K562 (cell line): ENCODE measurements around the gene UBE2G2. TPM values are rescaled to one million over a fixed set of nuclear protein-coding genes. Genes with fewer than 3 reads are reported as not detected.

Experiments
- ATAC-seq: fragments of 200-7000 bp; cut with Tn5 transposase; 3 replicates; pipeline ENCODE4 v1.9.1; 2020; ENCODE audit warnings: moderate library complexity
- BruUV-seq: library from RNA; stranded (reverse); fragments of 400-500 nt; replicated peaks from 2 replicates; lab custom pipeline; 2021; lab: Mats Ljungman, UMichigan
- CTCF ChIA-PET: fragments of 300-600 bp; formaldehyde crosslinking; extraction: SDS; loops from one replicate; lab custom pipeline; 2021; ENCODE audit warnings: low intra/inter-chr PET ratio; lab: Yijun Ruan, JAX
- POLR2A ChIA-PET: fragments of 300-600, 350-650 bp; sonication (Branson Sonifier 250); formaldehyde crosslinking; extraction: SDS; loops from one replicate; lab custom pipeline; 2021; ENCODE audit warnings: antibody characterized with exemption, inconsistent platforms; lab: Yijun Ruan, JAX
- DNase-seq, 4 experiments: peaks; one replicate each; pipeline versions ENCODE4 v3.0.0 to v3.0.0-alpha.2; 2011 to 2018; ENCODE audit warnings: low spot score in 3 of 4, mixed read lengths in 3 of 4; ENCODE audit errors: extremely low read depth in 1 of 4
- FAIRE-seq: peaks from 2 replicates; lab custom pipeline; 2011; peaks lifted over from hg19 to GRCh38; lab: Jason Lieb, UNC
- H2AFZ ChIP-seq: 2 replicates; pipeline ENCODE4 v1.6.0; 2011; ENCODE audit warnings: low read depth, low read length, control low read depth, inconsistent platforms
- H3K27ac ChIP-seq: fragments of 200-600 bp; 3 replicates; pipeline ENCODE4 v1.8.0; 2011; ENCODE audit warnings: low read depth, mild to moderate bottlenecking, control low read depth, inconsistent platforms, low read length, moderate library complexity, mixed read lengths; ENCODE audit errors: extremely low read depth
- H3K27me3 ChIP-seq, 2 experiments: fragments of 300-600 bp in 1 of 2; 2 replicates in 1 of 2; 3 replicates in 1 of 2; pipeline versions ENCODE4 v1.6.0 to v1.8.0; 2011; ENCODE audit warnings: inconsistent platforms in 2 of 2, low read length in 2 of 2, mild to moderate bottlenecking in 1 of 2, mixed read lengths in 1 of 2, moderate library complexity in 1 of 2; ENCODE audit not compliant: control insufficient read depth in 2 of 2, insufficient read depth in 2 of 2
- H3K36me3 ChIP-seq: fragments of 300-600 bp; 3 replicates; pipeline ENCODE4 v1.8.0; 2011; ENCODE audit warnings: mild to moderate bottlenecking, low read length, inconsistent platforms; ENCODE audit not compliant: control insufficient read depth, insufficient read depth
- H3K4me1 ChIP-seq, 2 experiments: fragments of 200-600 bp in 1 of 2; replicated peaks in 1 of 2; 2 replicates in 1 of 2; 3 replicates in 1 of 2; pipeline versions ENCODE4 v1.5.1 to v1.8.0; 2011; ENCODE audit warnings: inconsistent platforms in 2 of 2, low read length in 2 of 2, mild to moderate bottlenecking in 1 of 2, mixed read lengths in 1 of 2, moderate library complexity in 1 of 2; ENCODE audit not compliant: control insufficient read depth in 2 of 2, insufficient read depth in 2 of 2
- H3K4me2 ChIP-seq: 2 replicates; pipeline ENCODE4 v1.6.1; 2011; ENCODE audit warnings: low read length, control low read depth, inconsistent platforms, mixed read lengths; ENCODE audit not compliant: insufficient read depth
- H3K4me3 ChIP-seq: fragments of 200-600 bp; sonication (generic), shearing (Covaris generic); 2 replicates; pipeline ENCODE4 v1.5.1; 2016; ENCODE audit warnings: control low read depth, inconsistent platforms
- H3K79me2 ChIP-seq: fragments of 200-600 bp; 3 replicates; pipeline ENCODE4 v1.8.0; 2011; ENCODE audit warnings: low read length, inconsistent platforms; ENCODE audit not compliant: control insufficient read depth, insufficient read depth
- H3K9ac ChIP-seq, 2 experiments: 2 replicates each; pipeline versions ENCODE4 v1.6.0 to v1.6.1; 2011; ENCODE audit warnings: low read depth in 2 of 2, low read length in 2 of 2, control low read depth in 1 of 2, inconsistent platforms in 1 of 2, mild to moderate bottlenecking in 1 of 2, mixed read lengths in 1 of 2; ENCODE audit not compliant: insufficient read depth in 1 of 2
- H3K9me1 ChIP-seq: one replicate; pipeline ENCODE4 v1.6.0; 2011; ENCODE audit warnings: inconsistent platforms, mild to moderate bottlenecking, low read length, moderate library complexity; ENCODE audit not compliant: control insufficient read depth, insufficient read depth
- H3K9me3 ChIP-seq: replicated peaks from 2 replicates; pipeline ENCODE4 v1.5.1; 2011; ENCODE audit warnings: low read depth, low read length, inconsistent platforms; ENCODE audit not compliant: control insufficient read depth, insufficient read depth
- H4K20me1 ChIP-seq: replicated peaks from 2 replicates; pipeline ENCODE4 v1.6.1; 2011; ENCODE audit warnings: low read length, inconsistent platforms, mixed read lengths; ENCODE audit not compliant: control insufficient read depth, insufficient read depth
- ARHGAP35 ChIP-seq: fragments of 450-650 bp; IDR thresholded peaks from 2 replicates; pipeline ENCODE4 v1.6.1; 2018; ENCODE audit not compliant: partially characterized antibody
- CAMTA2 ChIP-seq: fragments of 250-450 bp; sonication (Bioruptor Pico); conservative IDR thresholded peaks from 2 replicates; pipeline ENCODE4 v1.5.1; 2022
- CHCHD3 ChIP-seq: fragments of 250-450 bp; sonication (Bioruptor Pico); IDR thresholded peaks from 2 replicates; pipeline ENCODE4 v2.1.2; 2022; ENCODE audit warnings: mild to moderate bottlenecking
- EP400 ChIP-seq: fragments of 450-650 bp; IDR thresholded peaks from 2 replicates; pipeline ENCODE4 v1.6.1; 2017; ENCODE audit warnings: antibody characterized with exemption, mild to moderate bottlenecking, moderate library complexity
- FOXP4 ChIP-seq: sonication (generic); formaldehyde crosslinking; IDR thresholded peaks from 2 replicates; pipeline ENCODE4 v1.8.0; 2022; ENCODE audit warnings: mild to moderate bottlenecking, missing genetic modification reagents, borderline replicate concordance
- PHB2 ChIP-seq: fragments of 450-650 bp; IDR thresholded peaks from 2 replicates; pipeline ENCODE4 v1.6.1; 2017; ENCODE audit warnings: low read depth
- POLR2AphosphoS2 ChIP-seq: IDR thresholded peaks from 2 replicates; pipeline ENCODE4 v1.6.1; 2012; ENCODE audit warnings: low read length, improper control_type of control experiment
- RBM25 ChIP-seq: fragments of 200-400 bp; formaldehyde crosslinking; IDR thresholded peaks from 2 replicates; pipeline ENCODE4 v1.6.1; 2018; ENCODE audit warnings: low read length, low read depth, moderate library complexity; ENCODE audit not compliant: severe bottlenecking
- RNF2 ChIP-seq: sonication (generic); IDR thresholded peaks from 2 replicates; pipeline ENCODE4 v1.6.1; 2016
- SAP30 ChIP-seq: fragments of 200-600 bp; sonication (generic); IDR thresholded peaks from 2 replicates; pipeline ENCODE4 v1.6.1; 2012; ENCODE audit warnings: borderline replicate concordance, low read depth, mild to moderate bottlenecking, moderate library complexity, low read length, control low read depth, inconsistent platforms; ENCODE audit not compliant: insufficient read depth, poor library complexity, severe bottlenecking
- SMARCA4 ChIP-seq: fragments of 450-650 bp; IDR thresholded peaks from 2 replicates; pipeline ENCODE4 v1.6.1; 2016
- SRF ChIP-seq, 2 experiments: fragments of 250-450, 450-650 bp in 1 of 2; sonication (Bioruptor Pico) in 1 of 2; sonication (generic) in 1 of 2; formaldehyde crosslinking; IDR thresholded peaks; 2 replicates each; pipeline versions ENCODE4 v1.5.0 to v1.5.1; 2020 to 2022; ENCODE audit warnings: mild to moderate bottlenecking in 1 of 2, missing genetic modification reagents in 1 of 2
- ZC3H4 ChIP-seq: sonication (generic); formaldehyde crosslinking; IDR thresholded peaks from 2 replicates; pipeline ENCODE4 v1.9.0; 2021; ENCODE audit warnings: missing genetic modification reagents, borderline replicate concordance
- ZKSCAN8 ChIP-seq: fragments of 200-800 bp; sonication (Bioruptor generic); IDR thresholded peaks from 2 replicates; pipeline ENCODE4 v1.6.1; 2016; ENCODE audit warnings: missing genetic modification characterization, missing compliant biosample characterization
- ZNF165 ChIP-seq: fragments of 250-450 bp; sonication (Bioruptor Pico); IDR thresholded peaks from 2 replicates; pipeline ENCODE4 v1.4.0; 2020; ENCODE audit warnings: borderline replicate concordance
- ZNF764 ChIP-seq: fragments of 250-450 bp; sonication (Bioruptor Pico); IDR thresholded peaks from 2 replicates; pipeline ENCODE4 v1.4.0; 2020; ENCODE audit warnings: low read depth, mild to moderate bottlenecking, moderate library complexity
- WGBS: fragments of 100-300 bp; shearing (Covaris generic); methylation state at CpG from one replicate; pipeline ENCODE4 v1.1.6; 2016; ENCODE audit warnings: low coverage, mixed read lengths; ENCODE audit not compliant: insufficient coverage; ENCODE audit errors: missing lambda C conversion rate; 5-methylcytosine and 5-hydroxymethylcytosine counted together
- in situ Hi-C: fragments of 300-500 bp; cut with MboI; formaldehyde crosslinking; loops from 4 replicates; pipeline ENCODE4 v1.15.0; 2018; ENCODE audit warnings: inconsistent platforms, mixed read lengths
- intact Hi-C: fragments of 100-400 bp; cut with micrococcal nuclease; formaldehyde crosslinking; loops from 2 replicates; pipeline ENCODE4 v1.14.2; 2022
- polyA plus RNA-seq, 8 experiments: library from polyadenylated mRNA; depleted of rRNA in 4 of 8; stranded (reverse) in 5 of 8; unstranded in 3 of 8; fragments of >200 nt; fragmentation: Nextera tagmentation in 2 of 8; fragmentation: Illumina TruSeq in 1 of 8; extraction: Ambion mirVana in 2 of 8; extraction: Trizol in 1 of 8; gene quantifications; 2 replicates each; pipeline versions ENCODE4 v1.2.1 to v1.2.3, GENCODE V29; 2011 to 2014; ENCODE audit warnings: inconsistent platforms in 1 of 8, missing spikeins in 1 of 8
- total RNA-seq, 7 experiments: library from RNA; depleted of rRNA in 6 of 7; stranded (reverse); fragments of >200 nt in 6 of 7; fragmentation: Illumina TruSeq in 2 of 7; extraction: Trizol in 2 of 7; gene quantifications; 2 replicates each; pipeline versions ENCODE4 v1.2.1 to v1.2.3, GENCODE V29; 2011 to 2021; ENCODE audit warnings: low replicate concordance in 1 of 7

Gene UBE2G2
- total and polyA plus RNA-seq, 9 of the 15 experiments (the other 6 are each of a cell fraction or from before 2014, with no cell fraction given) = 47.5 to 225 (median 140) TPM

DNA sequence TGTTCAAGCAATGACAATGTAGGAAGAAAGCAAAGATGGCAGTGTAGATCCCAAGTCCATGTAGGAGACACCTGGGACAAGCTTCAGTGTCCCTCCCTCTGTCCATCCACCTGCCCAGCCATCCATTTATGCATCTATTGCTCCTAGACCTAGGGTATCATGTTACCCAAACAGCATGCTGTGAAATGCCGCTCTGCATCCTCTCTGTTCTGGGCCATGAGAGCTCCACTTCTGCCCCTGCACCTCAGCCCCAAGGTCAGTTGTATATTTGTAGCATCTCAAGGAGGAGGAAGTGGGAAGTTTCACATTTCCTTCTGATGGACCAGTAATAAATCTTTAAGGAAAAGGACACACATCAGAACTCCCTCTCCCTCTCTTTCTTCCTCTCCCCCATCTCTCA, 62.3 kb downstream of the UBE2G2 start:
- CTCF ChIA-PET = no interaction called here
- Histone ChIP-seq H3K4me2 (no peak overlapping the region), H3K9ac (no peak overlapping the region), H3K4me1 (peaks cover 0 to 7% of the 10 kb centered on the region in 2 experiments; a peak in 1 of 5 replicates), H4K20me1 (0 out of 2 replicates have a peak, but pooled peaks cover 5% of the 10 kb centered on the region), H2AFZ (no peak overlapping the region), H3K79me2 (no peaks in the 10 kb centered on the region), H3K9me1 (no peaks in the 10 kb centered on the region), H3K4me3 (no peak overlapping the region), H3K36me3 (no peaks in the 10 kb centered on the region), H3K27me3 (peaks cover 28 to 36% of the 10 kb centered on the region in 2 experiments), H3K27ac (no peak overlapping the region), H3K9me3 (no peaks in the 10 kb centered on the region)
- intact Hi-C loops (no loop called here), in situ Hi-C loops (no loop called here)
- DNase-seq (no peak), ATAC-seq (no peak), FAIRE-seq (no peak)
- BruUV-seq = no TSS peak
- TF ChIP-seq RBM25 (no peak), SMARCA4 (no peak)
- POLR2A ChIA-PET = interaction anchor here (0.6 to 2.1 kb wide), 6 partner anchors 9 to 335 kb away, joined by 3 to 10 read pairs (median 3); no protein-coding TSS in a partner anchor
- 0% methylated on average over 1 of the region's 1 CpG for WGBS

- WGBS = 0% methylated on average over 3 of the region's 3 CpGs
- H4K20me1 ChIP-seq = peaks cover 9% of the 10 kb centered on the region; the same call in 1 of the 2 replicates
- in situ Hi-C loops (no loop called here), intact Hi-C loops (no loop called here)
- no peaks in the 10 kb centered on the region for H3K79me2 ChIP-seq
- POLR2A ChIA-PET = interaction anchor here (0.6 to 1.4 kb wide), 4 partner anchors 15 to 335 kb away, joined by 3 read pairs; no protein-coding TSS in a partner anchor
- no peak overlapping the region for H2AFZ ChIP-seq
- H3K9me3 ChIP-seq = no peaks in the 10 kb centered on the region
- H3K27ac ChIP-seq = no peak overlapping the region
- peaks cover 0 to 7% of the 10 kb centered on the region in 2 experiments; a peak in 1 of 5 replicates for H3K4me1 ChIP-seq
- BruUV-seq = no TSS peak
- DNase-seq (no peak), FAIRE-seq (no peak), ATAC-seq (no peak)
- peaks cover 34 to 42% of the 10 kb centered on the region in 2 experiments for H3K27me3 ChIP-seq
- H3K9ac ChIP-seq = no peak overlapping the region
- H3K36me3 ChIP-seq = no peaks in the 10 kb centered on the region
- H3K4me3 ChIP-seq = no peak overlapping the region
- CTCF ChIA-PET = no interaction called here
- H3K9me1 ChIP-seq = no peaks in the 10 kb centered on the region
- H3K4me2 ChIP-seq = no peak overlapping the region
- TF ChIP-seq PHB2 (no peak), FOXP4 (no peak), EP400 (no peak), ZKSCAN8 (no peak), SRF (CRISPR knock-in tag; IDR thresholded peaks at IDR 0.05) (no peak), RNF2 (no peak), ZNF165 (CRISPR knock-in tag) (no peak), POLR2AphosphoS2 (no peak), SAP30 (no peak), CAMTA2 (no peak), ZNF764 (no peak), CHCHD3 (CRISPR knock-in tag) (no peak), ZC3H4 (no peak), ARHGAP35 (no peak)
Measured at GRCh38 chr21:44738621-44739020, 63.0 kb downstream of the UBE2G2 start.
